Stimulated activated naive CD8-positive, alpha-beta T cell treated with anti-CD3 and anti-CD28 coated beads, Interleukin-15, amount 100 ng/mL, for 72 hours (primary cell): ENCODE measurements around the gene B3GNT5.

Experiments used
- ATAC-seq: fragments of 150-1000 bp; cut with Tn5 transposase; 2 replicates; pipeline ENCODE4 v1.10.0; 2021; ENCODE audit warnings: mild to moderate bottlenecking, moderate library complexity
- DNase-seq, 2 donors: peaks; one replicate each; pipeline ENCODE4 v3.0.0; 2021 to 2022
- H3K27ac Mint-ChIP-seq, 2 donors: one replicate each; pipeline ENCODE4 v1.8.0; 2022; ENCODE audit warnings: mild to moderate bottlenecking in 2 of 2, mixed read lengths in 2 of 2, moderate library complexity in 2 of 2
- H3K27me3 Mint-ChIP-seq: one replicate; pipeline ENCODE4 v1.8.0; 2022; ENCODE audit warnings: mixed read lengths
- H3K4me1 Mint-ChIP-seq: one replicate; pipeline ENCODE4 v1.8.0; 2022; ENCODE audit warnings: mild to moderate bottlenecking, mixed read lengths
- H3K4me3 Mint-ChIP-seq, 2 donors: one replicate each; pipeline ENCODE4 v1.8.0; 2022; ENCODE audit warnings: mild to moderate bottlenecking in 2 of 2, mixed read lengths in 2 of 2, moderate library complexity in 1 of 2
- H3K9me3 Mint-ChIP-seq, 2 donors: one replicate each; pipeline ENCODE4 v1.8.0; 2022; ENCODE audit warnings: mixed read lengths in 2 of 2

B3GNT5 gene

GRCh38 chr3:183288117-183288516, 35.1 kb downstream of the B3GNT5 start:
- ATAC-seq (no peak), DNase-seq (no peak)
- Mint-ChIP-seq H3K27me3 (no peaks in the 10 kb centered on the region), H3K27ac (no peak overlapping the region), H3K4me3 (no peak overlapping the region), H3K4me1 (peaks cover 40% of the 10 kb centered on the region), H3K9me3 (no peaks in the 10 kb centered on the region)

GRCh38 chr3:183290216-183290615, 37.2 kb downstream of the B3GNT5 start:
- Mint-ChIP-seq H3K27me3 (no peaks in the 10 kb centered on the region), H3K27ac (no peak overlapping the region), H3K4me1 (peaks cover 25% of the 10 kb centered on the region), H3K9me3 (no peaks in the 10 kb centered on the region), H3K4me3 (no peak overlapping the region)
- DNase-seq (no peak), ATAC-seq (no peak)

- no peaks in the 10 kb centered on the region for H3K27me3 Mint-ChIP-seq
These were observed 38.5 kb downstream of the B3GNT5 start for GRCh38 chr3:183291497-183292031.

GRCh38 chr3:183293966-183294365, 40.9 kb downstream of the B3GNT5 start:
- DNase-seq: no peak
- H3K9me3 Mint-ChIP-seq: no peaks in the 10 kb centered on the region
- no peaks in the 10 kb centered on the region for H3K27me3 Mint-ChIP-seq
- no peak for ATAC-seq
- H3K4me3 Mint-ChIP-seq: no peak overlapping the region
- no peaks in the 10 kb centered on the region for H3K4me1 Mint-ChIP-seq
- no peak overlapping the region for H3K27ac Mint-ChIP-seq

More at GRCh38 chr3:183291497-183292031, 38.5 kb downstream of the B3GNT5 start:
- ATAC-seq (no peak), DNase-seq (no peak)
- no peaks in the 10 kb centered on the region for H3K9me3 Mint-ChIP-seq
- H3K4me1 Mint-ChIP-seq: peaks cover 12% of the 10 kb centered on the region
- no peak overlapping the region for H3K27ac Mint-ChIP-seq
- H3K4me3 Mint-ChIP-seq: no peak overlapping the region

GRCh38 chr3:183295211-183295610, 42.2 kb downstream of the B3GNT5 start:
- Mint-ChIP-seq H3K4me1 (no peaks in the 10 kb centered on the region), H3K9me3 (no peaks in the 10 kb centered on the region), H3K27ac (peak overlapping the region in 1 of 2 donors; percentile 55), H3K27me3 (no peaks in the 10 kb centered on the region), H3K4me3 (no peak overlapping the region)
- no peak for DNase-seq
- ATAC-seq: no peak

- Mint-ChIP-seq H3K4me3 (no peak overlapping the region), H3K27ac (no peak overlapping the region)
These were observed 43.9 kb downstream of the B3GNT5 start for GRCh38 chr3:183296944-183297343.

GRCh38 chr3:183298701-183299153, 45.7 kb downstream of the B3GNT5 start:
- DNase-seq: no peak
- Mint-ChIP-seq H3K27ac (no peak overlapping the region), H3K27me3 (peaks cover 6% of the 10 kb centered on the region), H3K4me1 (peaks cover 8% of the 10 kb centered on the region), H3K9me3 (no peaks in the 10 kb centered on the region), H3K4me3 (no peak overlapping the region)
- ATAC-seq: no peak

More at GRCh38 chr3:183296944-183297343, 43.9 kb downstream of the B3GNT5 start:
- peaks cover 2% of the 10 kb centered on the region for H3K4me1 Mint-ChIP-seq
- H3K9me3 Mint-ChIP-seq: no peaks in the 10 kb centered on the region
- DNase-seq (no peak), ATAC-seq (no peak)
- H3K27me3 Mint-ChIP-seq: no peaks in the 10 kb centered on the region

GRCh38 chr3:183299976-183300375, 46.9 kb downstream of the B3GNT5 start:
- no peak for ATAC-seq
- Mint-ChIP-seq H3K4me3 (no peak overlapping the region), H3K4me1 (peaks cover 8% of the 10 kb centered on the region), H3K27ac (no peak overlapping the region), H3K9me3 (no peaks in the 10 kb centered on the region), H3K27me3 (peaks cover 7% of the 10 kb centered on the region)
- DNase-seq: no peak

GRCh38 chr3:183300996-183301562, 48.0 kb downstream of the B3GNT5 start:
- no peaks in the 10 kb centered on the region for H3K9me3 Mint-ChIP-seq
- no peak overlapping the region for H3K27ac Mint-ChIP-seq
- H3K27me3 Mint-ChIP-seq: peaks cover 7% of the 10 kb centered on the region
- DNase-seq (no peak), ATAC-seq (no peak)
- no peak overlapping the region for H3K4me3 Mint-ChIP-seq
- peaks cover 8% of the 10 kb centered on the region for H3K4me1 Mint-ChIP-seq

GRCh38 chr3:183301937-183302580, 49.0 kb downstream of the B3GNT5 start:
- DNase-seq (no peak), ATAC-seq (peak; percentile 37)
- Mint-ChIP-seq H3K27ac (no peak overlapping the region), H3K9me3 (no peaks in the 10 kb centered on the region), H3K27me3 (peaks cover 7% of the 10 kb centered on the region), H3K4me3 (no peak overlapping the region), H3K4me1 (peaks cover 18% of the 10 kb centered on the region)

GRCh38 chr3:183303690-183304089, 50.6 kb downstream of the B3GNT5 start:
- H3K9me3 Mint-ChIP-seq: no peaks in the 10 kb centered on the region
- DNase-seq (no peak), ATAC-seq (no peak)
- H3K27ac Mint-ChIP-seq: peak overlapping the region; percentile 7 to 36
- peaks cover 7% of the 10 kb centered on the region for H3K27me3 Mint-ChIP-seq
- H3K4me3 Mint-ChIP-seq: no peak overlapping the region
- peaks cover 28% of the 10 kb centered on the region for H3K4me1 Mint-ChIP-seq

- peak; percentile 12 to 47 for DNase-seq
- peak; percentile 96 for ATAC-seq
- Mint-ChIP-seq H3K9me3 (no peaks in the 10 kb centered on the region), H3K27ac (peak overlapping the region; percentile 10 to 67), H3K4me1 (peaks cover 25% of the 10 kb centered on the region), H3K4me3 (peak overlapping the region; percentile 26 to 41), H3K27me3 (peaks cover 7% of the 10 kb centered on the region)
These were observed 54.0 kb downstream of the B3GNT5 start for GRCh38 chr3:183306798-183307671.

GRCh38 chr3:183307749-183308148, 54.7 kb downstream of the B3GNT5 start:
- DNase-seq (no peak), ATAC-seq (no peak)
- Mint-ChIP-seq H3K27ac (no peak overlapping the region), H3K4me1 (peaks cover 23% of the 10 kb centered on the region), H3K4me3 (no peak overlapping the region), H3K27me3 (peaks cover 7% of the 10 kb centered on the region), H3K9me3 (no peaks in the 10 kb centered on the region)

- Mint-ChIP-seq H3K27me3 (peaks cover under 1% of the 10 kb centered on the region), H3K4me1 (peaks cover 30% of the 10 kb centered on the region), H3K9me3 (no peaks in the 10 kb centered on the region), H3K4me3 (no peak overlapping the region), H3K27ac (no peak overlapping the region)
- no peak for DNase-seq
- ATAC-seq: no peak
These were observed 55.7 kb downstream of the B3GNT5 start for GRCh38 chr3:183308751-183309150.

GRCh38 chr3:183309276-183309675, 56.2 kb downstream of the B3GNT5 start:
- H3K27ac Mint-ChIP-seq: no peak overlapping the region
- no peaks in the 10 kb centered on the region for H3K27me3 Mint-ChIP-seq
- no peaks in the 10 kb centered on the region for H3K9me3 Mint-ChIP-seq
- H3K4me1 Mint-ChIP-seq: peaks cover 30% of the 10 kb centered on the region
- DNase-seq (no peak), ATAC-seq (no peak)
- H3K4me3 Mint-ChIP-seq: no peak overlapping the region

- Mint-ChIP-seq H3K27me3 (no peaks in the 10 kb centered on the region), H3K27ac (no peak overlapping the region), H3K9me3 (no peaks in the 10 kb centered on the region), H3K4me3 (no peak overlapping the region), H3K4me1 (peaks cover 30% of the 10 kb centered on the region)
- no peak for ATAC-seq
- no peak for DNase-seq
These were observed 57.9 kb downstream of the B3GNT5 start for GRCh38 chr3:183310936-183311335.
